OCI-LY3 (cell line): ENCODE results near the gene COL6A3.

Experiments used
- CTCF ChIP-seq: fragments of 200-600, 300-600 bp; sonication (generic); IDR thresholded peaks from 2 replicates; pipeline ENCODE4 v1.5.1; 2014; ENCODE audit warnings: antibody characterized with exemption, low read length, low read depth
- EZH2phosphoT487 ChIP-seq: fragments of 200-600 bp; shearing (Covaris generic); IDR thresholded peaks from 2 replicates; pipeline ENCODE4 v1.6.1; 2018; ENCODE audit warnings: antibody characterized with exemption, mixed run types, low read depth

- TF ChIP-seq CTCF = no peak
- no peak for TF ChIP-seq EZH2phosphoT487
Measured at GRCh38 chr2:237459226-237459625, 45.3 kb upstream of the COL6A3 start.
